ENCODE results near the gene ULBP2. TPM values are rescaled to one million over a fixed set of nuclear protein-coding genes. Genes with fewer than 3 reads are reported as not detected.

The ULBP2 gene
- total RNA-seq, 1 experiment from 2014 or later = not detected

GRCh38 chr6:149933036-149933435 lies 8.8 kb upstream of the ULBP2 start:
- Histone ChIP-seq H3K14ac (ENCODE audit: insufficient read depth, low read length) (no peak overlapping the region), H4K5ac (ENCODE audit: insufficient read length, low read depth, low read length) (no peak overlapping the region), H3K4ac (ENCODE audit: low read depth, low read length) (no peak overlapping the region), H2BK5ac (ENCODE audit: insufficient read length, low read length) (no peak overlapping the region), H2BK120ac (ENCODE audit: low read depth, low read length, poor library complexity, severe bottlenecking) (no peak overlapping the region), H3K4me2 (ENCODE audit: insufficient read depth, insufficient read length, low read length) (no peak overlapping the region), H2AFZ (ENCODE audit: low read length) (no peak overlapping the region), H2BK12ac (ENCODE audit: insufficient read length, low read depth, low read length) (no peak overlapping the region), H2AK5ac (ENCODE audit: insufficient read length, low read length) (no peak overlapping the region), H3K56ac (ENCODE audit: insufficient read length, low read depth, low read length) (no peak overlapping the region), H3K79me2 (ENCODE audit: insufficient read depth, low read length) (no peaks in the 10 kb centered on the region), H3K4me1 (ENCODE audit: insufficient read depth, low read length) (no peaks in the 10 kb centered on the region), H4K8ac (replicated peaks; ENCODE audit: insufficient read length, low read depth, low read length) (no peak overlapping the region), H3K79me1 (ENCODE audit: insufficient read depth, low read depth, low read length, poor library complexity, severe bottlenecking) (no peaks in the 10 kb centered on the region), H3T11ph (ENCODE audit: low read length) (no peak overlapping the region), H3K9ac (ENCODE audit: extremely low read depth, insufficient read length, low read length) (no peak overlapping the region), H3K27me3 (ENCODE audit: insufficient read depth, low read length) (peaks cover 30% of the 10 kb centered on the region), H4K20me1 (ENCODE audit: control insufficient read depth, insufficient read depth, insufficient read length) (no peaks in the 10 kb centered on the region), H3K9me3 (ENCODE audit: control insufficient read depth, low read depth, low read length) (no peaks in the 10 kb centered on the region), H2BK15ac (ENCODE audit: low read depth, low read length) (no peak overlapping the region), H3K23ac (ENCODE audit: insufficient read length, low read depth, low read length) (no peak overlapping the region), H4K91ac (ENCODE audit: insufficient read length, low read depth, low read length) (no peak overlapping the region), H3K23me2 (ENCODE audit: insufficient read length, low read depth, low read length, poor library complexity, severe bottlenecking) (no peaks in the 10 kb centered on the region), H2BK20ac (ENCODE audit: low read depth, low read length, poor library complexity, severe bottlenecking) (no peak overlapping the region), H3K18ac (ENCODE audit: insufficient read length, low read depth, low read length) (no peak overlapping the region), H3K27ac (ENCODE audit: insufficient read length, low read depth, low read length) (no peak overlapping the region)
- Mint-ChIP-seq H3K27me3 (ENCODE audit: low read depth) (peaks cover 97% of the 10 kb centered on the region), H3K9me3 (no peaks in the 10 kb centered on the region), H3K27ac (no peak overlapping the region), H3K4me1 (0 out of 4 replicates have a peak, but pooled peaks cover 0 to under 1% of the 10 kb centered on the region in 2 experiments), H3K4me3 (no peak overlapping the region), H3K36me3 (ENCODE audit: insufficient read depth in 1 of 3, low read depth in 3 of 3) (no peaks in the 10 kb centered on the region)
- no peak for TF ChIP-seq CTCF (conservative IDR thresholded peaks at IDR 0.05)
- no CpG with 5 or more reads among the region's 5 CpGs for WGBS (ENCODE audit: extremely low coverage, insufficient read length, low lambda C conversion rate)
- DNase-seq = no peak

All from H9 (cell line).